ENCODE results near the gene KATNIP.

Gene KATNIP

DNA sequence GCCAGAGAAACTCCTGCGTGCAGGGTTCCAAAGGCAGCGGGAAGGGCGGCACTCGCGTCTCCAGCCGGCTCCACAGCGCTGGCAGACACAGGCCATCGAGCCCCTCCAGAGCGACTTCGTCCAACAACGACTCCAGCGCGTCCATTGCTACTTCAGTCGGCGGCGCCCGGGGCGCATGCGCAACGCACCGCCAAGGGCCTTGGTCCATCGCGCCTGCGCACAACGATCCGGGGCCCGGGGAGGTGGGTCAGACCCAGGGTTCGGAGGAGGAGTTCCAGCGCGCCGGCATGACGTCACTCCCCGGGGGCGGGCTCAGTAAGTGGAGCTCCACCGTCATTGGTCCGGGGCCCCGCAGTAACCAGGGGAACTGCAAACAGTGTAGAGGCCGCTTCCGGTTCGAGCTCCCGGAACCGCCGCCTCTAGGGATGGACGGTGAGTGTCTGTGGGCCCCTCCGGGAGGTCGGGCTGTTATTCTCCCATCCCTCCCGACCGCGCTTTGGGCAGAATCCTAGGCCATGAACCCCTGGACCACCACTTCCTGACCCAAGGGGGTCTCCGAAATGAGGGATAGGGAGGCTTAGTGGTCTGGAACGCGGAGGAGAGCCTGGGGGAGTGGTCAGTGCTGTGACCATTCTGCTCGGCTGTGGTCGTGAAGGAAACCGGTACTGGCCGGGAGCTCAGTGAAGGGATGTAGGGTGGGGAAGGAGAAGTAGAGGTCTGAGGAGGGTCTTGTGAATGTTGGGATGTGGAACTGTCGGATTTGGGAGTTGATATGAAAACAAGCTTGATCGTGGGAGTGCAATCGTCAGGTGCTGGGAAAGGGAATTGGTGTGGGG is at the start of gene KATNIP, which contains the start of gene GTF3C1:
KATNIP (plus strand) TSS at position 399 of the 836 bp plus-strand sequence; CDS start at position 426, 27 bp downstream.
GTF3C1 (minus strand) TSS at position 168 of the 836 bp plus-strand sequence; CDS start at position 145, 23 bp downstream.
- TF ChIP-seq, protein P1, sequence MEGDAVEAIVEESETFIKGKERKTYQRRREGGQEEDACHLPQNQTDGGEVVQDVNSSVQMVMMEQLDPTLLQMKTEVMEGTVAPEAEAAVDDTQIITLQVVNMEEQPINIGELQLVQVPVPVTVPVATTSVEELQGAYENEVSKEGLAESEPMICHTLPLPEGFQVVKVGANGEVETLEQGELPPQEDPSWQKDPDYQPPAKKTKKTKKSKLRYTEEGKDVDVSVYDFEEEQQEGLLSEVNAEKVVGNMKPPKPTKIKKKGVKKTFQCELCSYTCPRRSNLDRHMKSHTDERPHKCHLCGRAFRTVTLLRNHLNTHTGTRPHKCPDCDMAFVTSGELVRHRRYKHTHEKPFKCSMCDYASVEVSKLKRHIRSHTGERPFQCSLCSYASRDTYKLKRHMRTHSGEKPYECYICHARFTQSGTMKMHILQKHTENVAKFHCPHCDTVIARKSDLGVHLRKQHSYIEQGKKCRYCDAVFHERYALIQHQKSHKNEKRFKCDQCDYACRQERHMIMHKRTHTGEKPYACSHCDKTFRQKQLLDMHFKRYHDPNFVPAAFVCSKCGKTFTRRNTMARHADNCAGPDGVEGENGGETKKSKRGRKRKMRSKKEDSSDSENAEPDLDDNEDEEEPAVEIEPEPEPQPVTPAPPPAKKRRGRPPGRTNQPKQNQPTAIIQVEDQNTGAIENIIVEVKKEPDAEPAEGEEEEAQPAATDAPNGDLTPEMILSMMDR (IDR thresholded peaks at IDR 0.05) = no peak
- no peak for TF ChIP-seq ZFX (IDR thresholded peaks at IDR 0.05; ENCODE audit: borderline replicate concordance)
- peak within 1 kb of the TSS; percentile 52 for H3K27ac ChIP-seq

DNA sequence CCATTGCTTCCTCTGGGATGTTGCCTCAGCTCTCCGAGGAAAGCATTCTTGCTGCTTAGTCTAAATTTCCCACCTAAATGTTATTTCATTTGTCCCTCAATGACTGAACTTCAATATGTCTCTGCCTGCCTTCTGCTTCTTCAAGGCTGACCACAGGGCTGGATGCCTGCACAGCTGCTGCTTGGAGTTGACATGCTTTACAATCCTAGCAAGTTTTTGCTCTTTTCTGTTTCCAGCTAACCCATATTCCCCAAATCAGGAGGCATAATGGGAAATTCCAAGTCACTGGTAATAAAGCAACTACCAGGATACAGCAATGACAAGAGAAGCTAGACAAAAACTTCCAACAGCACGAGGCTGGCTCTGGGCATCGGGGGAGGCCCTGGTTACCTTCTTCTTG is 49.1 kb upstream of the KATNIP start:
- TF ChIP-seq, protein P1 (IDR thresholded peaks at IDR 0.05) = no peak
- no peak for TF ChIP-seq ZFX (IDR thresholded peaks at IDR 0.05; ENCODE audit: borderline replicate concordance)
- no peak overlapping the region for H3K27ac ChIP-seq

DNA sequence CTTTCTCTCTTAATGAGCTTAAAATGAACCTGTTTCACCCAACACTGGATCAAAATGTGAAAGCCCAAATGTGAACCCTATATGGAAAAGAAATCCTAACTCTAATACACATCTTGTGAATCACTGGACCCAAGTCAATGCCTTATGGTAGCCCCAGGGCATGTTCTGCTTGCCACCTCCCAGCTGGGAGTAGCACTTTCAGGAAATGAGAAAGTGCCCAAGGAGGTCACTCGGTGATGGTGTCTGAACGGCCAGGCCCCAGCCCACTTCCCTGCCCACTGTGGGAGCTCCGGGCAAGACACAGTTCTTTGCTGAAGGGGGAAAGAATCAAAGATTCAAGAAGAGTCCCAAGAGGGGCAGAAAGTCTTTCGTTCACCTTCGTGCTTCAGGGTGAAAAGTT is 46.3 kb upstream of the KATNIP start:
- no peak overlapping the region for H3K27ac ChIP-seq
- TF ChIP-seq, protein P1 (IDR thresholded peaks at IDR 0.05) = no peak
- no peak for TF ChIP-seq ZFX (IDR thresholded peaks at IDR 0.05; ENCODE audit: borderline replicate concordance)

DNA sequence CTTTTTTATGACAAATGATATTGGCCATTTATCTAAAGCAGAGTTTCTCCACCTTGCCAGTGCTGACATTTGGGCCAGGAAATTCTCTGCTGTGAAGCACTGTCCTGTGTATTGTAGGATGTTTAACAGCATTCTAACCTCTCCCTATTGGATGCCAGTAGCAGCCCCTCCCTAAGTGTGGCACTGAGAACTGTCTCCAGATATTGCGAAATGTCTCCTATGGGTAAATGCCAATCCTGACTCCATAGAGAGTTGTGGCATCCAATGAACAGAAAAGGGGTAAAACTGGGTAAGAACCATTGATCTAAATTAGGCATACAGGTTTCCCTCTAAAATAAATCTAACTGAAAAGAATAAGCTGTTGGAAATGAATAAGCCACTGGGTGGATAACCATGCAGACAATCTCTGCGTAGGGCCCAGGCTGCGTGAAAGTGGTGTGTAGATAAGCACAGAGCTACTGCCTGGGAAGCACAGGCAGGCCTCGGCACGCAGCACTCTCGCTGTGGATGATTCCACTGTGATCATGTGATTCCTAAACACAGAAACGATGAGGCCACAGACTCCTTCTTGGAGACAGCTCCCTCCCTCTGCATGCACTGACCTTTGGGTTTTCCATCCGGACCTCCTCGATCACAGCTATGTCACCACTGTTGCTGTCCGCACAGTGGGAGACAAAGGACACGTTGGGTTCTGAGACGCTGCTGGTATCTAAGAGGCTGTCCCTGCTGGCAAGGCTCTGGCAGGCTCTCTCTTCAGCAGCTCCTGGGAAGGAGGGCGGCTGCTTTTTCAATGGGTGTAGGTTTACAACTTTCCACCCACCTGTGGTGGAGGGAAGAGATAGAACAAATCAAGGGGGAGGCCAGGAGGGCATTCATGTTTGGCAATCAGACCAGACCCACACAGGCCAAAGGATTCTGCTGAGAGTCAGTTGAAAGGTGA is 44.4 kb upstream of the KATNIP start:
- no peak overlapping the region for H3K27ac ChIP-seq
- TF ChIP-seq ZFX (IDR thresholded peaks at IDR 0.05; ENCODE audit: borderline replicate concordance) = no peak
- TF ChIP-seq, protein P1 (IDR thresholded peaks at IDR 0.05) = no peak

DNA sequence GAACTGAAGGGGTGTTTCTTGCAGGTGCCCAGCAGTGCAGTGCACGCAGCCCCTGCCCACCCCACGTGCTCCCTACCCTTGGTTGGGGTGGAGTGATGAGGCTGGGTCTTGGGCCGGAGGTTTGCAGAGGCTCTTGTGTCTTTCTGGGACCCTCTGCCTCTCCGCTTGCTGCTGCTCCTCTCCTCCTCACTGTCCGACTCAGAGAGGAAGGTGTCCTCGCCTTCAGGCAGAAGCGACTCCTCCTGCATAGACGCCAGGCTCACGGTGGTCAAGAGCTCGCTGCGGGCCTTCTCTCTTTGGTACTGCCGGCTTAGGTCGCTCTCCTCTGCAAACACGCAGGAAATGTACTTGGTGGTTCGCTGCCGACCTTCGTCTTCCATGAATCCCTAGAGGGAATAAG is 43.2 kb upstream of the KATNIP start:
- TF ChIP-seq, protein P1 (IDR thresholded peaks at IDR 0.05) = no peak
- no peak for TF ChIP-seq ZFX (IDR thresholded peaks at IDR 0.05; ENCODE audit: borderline replicate concordance)
- H3K27ac ChIP-seq = no peak overlapping the region

DNA sequence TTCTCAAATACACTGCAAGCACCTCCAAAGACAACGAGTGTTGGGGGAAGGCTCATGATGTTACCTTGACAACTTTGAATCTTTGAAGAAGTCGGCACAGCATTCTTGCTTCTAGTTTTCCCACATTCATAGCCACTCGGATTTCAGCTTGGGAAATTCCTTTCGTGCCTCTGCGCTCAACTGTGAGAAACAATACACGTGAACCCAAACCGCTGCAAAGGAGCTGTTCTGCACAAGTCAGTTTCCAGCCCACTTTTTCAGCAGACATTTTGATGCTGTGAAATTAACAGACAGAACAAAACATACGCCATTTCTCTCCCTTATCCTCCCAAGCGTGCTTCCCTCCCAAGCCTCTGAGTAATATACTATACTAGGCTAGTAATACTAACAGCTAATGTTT is 41.5 kb upstream of the KATNIP start:
- TF ChIP-seq, protein P1 (IDR thresholded peaks at IDR 0.05) = no peak
- TF ChIP-seq ZFX (IDR thresholded peaks at IDR 0.05; ENCODE audit: borderline replicate concordance) = no peak
- H3K27ac ChIP-seq = no peak overlapping the region

All from 22Rv1 (cell line).